ENCODE results near the gene MRPS15. TPM values are rescaled to one million over a fixed set of nuclear protein-coding genes. Genes with fewer than 3 reads are reported as not detected.
"Not testable (repeated sequence)": the region's sequence is repeated elsewhere in the genome, so short reads cannot be mapped to it uniquely, and the experiment has no call there.

Gene MRPS15
- total RNA-seq, 2 experiments from 2014 or later = 114 to 119 TPM

GRCh38 chr1:36492491-36492890, 28.3 kb upstream of the MRPS15 start:
- Histone ChIP-seq H4K20me1 (ENCODE audit: insufficient read depth, low read length) (no peaks in the 10 kb centered on the region), H3K4me1 (ENCODE audit: insufficient read depth, low read length, poor library complexity, severe bottlenecking) (peaks cover 8% of the 10 kb centered on the region), H3K4me2 (ENCODE audit: low read length) (no peak overlapping the region), H3K36me3 (ENCODE audit: insufficient read depth, low read length) (no peaks in the 10 kb centered on the region), H3K9me3 (ENCODE audit: low read length) (no peaks in the 10 kb centered on the region), H3K27ac (ENCODE audit: low read depth, low read length, poor library complexity, severe bottlenecking) (no peak overlapping the region), H3K79me2 (ENCODE audit: insufficient read depth, low read depth, low read length) (no peaks in the 10 kb centered on the region), H3K9me2 (ENCODE audit: insufficient read depth, low read length) (no peaks in the 10 kb centered on the region), H3K4me3 (ENCODE audit: low read depth, low read length, poor library complexity, severe bottlenecking) (no peak overlapping the region), H2AFZ (ENCODE audit: low read length) (no peak overlapping the region)
- TF ChIP-seq CTCF (conservative IDR thresholded peaks at IDR 0.05; ENCODE audit: low read length) (no peak), EZH2phosphoT487 (IDR thresholded peaks at IDR 0.05; ENCODE audit: borderline replicate concordance, low read depth, low read length) (no peak)
- intact Hi-C loops (cut with micrococcal nuclease; ENCODE audit: unreplicated experiment) = no loop called here
- BruUV-seq (replicated peaks) = no TSS peak
- ChIA-PET CTCF (ENCODE audit: unreplicated experiment) (no interaction called here), POLR2A (no interaction called here)
- DNase-seq (ENCODE audit: low spot score) = no peak

- CTCF ChIA-PET (ENCODE audit: unreplicated experiment); POLR2A ChIA-PET; H3K9me2 ChIP-seq (ENCODE audit: insufficient read depth, low read length); DNase-seq (ENCODE audit: low spot score); BruUV-seq (replicated peaks); intact Hi-C loops (cut with micrococcal nuclease; ENCODE audit: unreplicated experiment); H3K36me3 ChIP-seq (ENCODE audit: insufficient read depth, low read length); H3K27ac ChIP-seq (ENCODE audit: low read depth, low read length, poor library complexity, severe bottlenecking); H3K4me3 ChIP-seq (ENCODE audit: low read depth, low read length, poor library complexity, severe bottlenecking); H3K79me2 ChIP-seq (ENCODE audit: insufficient read depth, low read depth, low read length); H2AFZ ChIP-seq (ENCODE audit: low read length); H3K4me2 ChIP-seq (ENCODE audit: low read length); H3K9me3 ChIP-seq (ENCODE audit: low read length); H4K20me1 ChIP-seq (ENCODE audit: insufficient read depth, low read length): not testable (repeated sequence)
- H3K4me1 ChIP-seq (ENCODE audit: insufficient read depth, low read length, poor library complexity, severe bottlenecking) = peaks cover 26% of the 10 kb centered on the region
Measured at GRCh38 chr1:36489258-36490051, 25.3 kb upstream of the MRPS15 start.

GRCh38 chr1:36487906-36488305, 23.7 kb upstream of the MRPS15 start:
- H3K9me3 ChIP-seq (ENCODE audit: low read length) = no peaks in the 10 kb centered on the region
- H3K4me1 ChIP-seq (ENCODE audit: insufficient read depth, low read length, poor library complexity, severe bottlenecking) = peaks cover 26% of the 10 kb centered on the region
- no peaks in the 10 kb centered on the region for H4K20me1 ChIP-seq (ENCODE audit: insufficient read depth, low read length)
- H3K79me2 ChIP-seq (ENCODE audit: insufficient read depth, low read depth, low read length) = no peaks in the 10 kb centered on the region
- intact Hi-C loops (cut with micrococcal nuclease; ENCODE audit: unreplicated experiment) = no loop called here
- no peak for TF ChIP-seq EZH2phosphoT487 (IDR thresholded peaks at IDR 0.05; ENCODE audit: borderline replicate concordance, low read depth, low read length)
- TF ChIP-seq CTCF (conservative IDR thresholded peaks at IDR 0.05; ENCODE audit: low read length) = no peak
- no peaks in the 10 kb centered on the region for H3K36me3 ChIP-seq (ENCODE audit: insufficient read depth, low read length)
- CTCF ChIA-PET (ENCODE audit: unreplicated experiment) = interaction anchor here (0.6 kb wide), 1 partner anchor 275 kb away, joined by 3 read pairs; no protein-coding TSS in a partner anchor
- H3K9me2 ChIP-seq (ENCODE audit: insufficient read depth, low read length) = no peaks in the 10 kb centered on the region
- H3K4me2 ChIP-seq (ENCODE audit: low read length) = peak overlapping the region; percentile 72; the same call in 1 of the 2 replicates
- no TSS peak for BruUV-seq (replicated peaks)
- POLR2A ChIA-PET = interaction anchor here (1.4 kb wide), 1 partner anchor 9 kb away, joined by 3 read pairs; no protein-coding TSS in a partner anchor
- no peak overlapping the region for H3K27ac ChIP-seq (ENCODE audit: low read depth, low read length, poor library complexity, severe bottlenecking)
- H2AFZ ChIP-seq (ENCODE audit: low read length) = no peak overlapping the region
- no peak for DNase-seq (ENCODE audit: low spot score)
- H3K4me3 ChIP-seq (ENCODE audit: low read depth, low read length, poor library complexity, severe bottlenecking) = no peak overlapping the region

- H3K79me2 ChIP-seq (ENCODE audit: insufficient read depth, low read depth, low read length); H3K9me2 ChIP-seq (ENCODE audit: insufficient read depth, low read length); intact Hi-C loops (cut with micrococcal nuclease; ENCODE audit: unreplicated experiment); H3K36me3 ChIP-seq (ENCODE audit: insufficient read depth, low read length); H4K20me1 ChIP-seq (ENCODE audit: insufficient read depth, low read length); H3K9me3 ChIP-seq (ENCODE audit: low read length); H3K27ac ChIP-seq (ENCODE audit: low read depth, low read length, poor library complexity, severe bottlenecking); DNase-seq (ENCODE audit: low spot score); BruUV-seq (replicated peaks): not testable (repeated sequence)
- peak overlapping the region; percentile 43 for H3K4me3 ChIP-seq (ENCODE audit: low read depth, low read length, poor library complexity, severe bottlenecking)
- POLR2A ChIA-PET = interaction anchor here (0.6 to 1.3 kb wide), 2 partner anchors 22 to 58 kb away, joined by 3 read pairs; no protein-coding TSS in a partner anchor
- H2AFZ ChIP-seq (ENCODE audit: low read length) = peak overlapping the region; percentile 77; the same call in 1 of the 2 replicates
- H3K4me1 ChIP-seq (ENCODE audit: insufficient read depth, low read length, poor library complexity, severe bottlenecking) = peaks cover 26% of the 10 kb centered on the region
- CTCF ChIA-PET (ENCODE audit: unreplicated experiment) = interaction anchor here (0.6 kb wide), 1 partner anchor 274 kb away, joined by 3 read pairs; no protein-coding TSS in a partner anchor
- peak overlapping the region; percentile 72 for H3K4me2 ChIP-seq (ENCODE audit: low read length)
Measured at GRCh38 chr1:36487336-36487725, 23.1 kb upstream of the MRPS15 start.
